Gastroesophageal sphincter (tissue), 4 donors: Measurements from ENCODE around the gene SLC38A1. TPM values are rescaled to one million over a fixed set of nuclear protein-coding genes. Genes with fewer than 3 reads are reported as not detected.

Experiments
- ATAC-seq: fragments of 150-250 bp; one replicate; pipeline ENCODE4 v1.9.1; 2016; ENCODE audit warnings: mild to moderate bottlenecking, moderate library complexity
- H3K27ac ChIP-seq, 4 donors: fragments of 200-600 bp; sonication (generic) in 3 of 4; 1 replicate in 3 of 4; 2 replicates in 1 of 4; pipeline ENCODE4 v1.5.1; 2016 to 2019
- H3K27me3 ChIP-seq: fragments of 200-600 bp; sonication (generic); one replicate; pipeline ENCODE4 v1.5.1; 2019
- H3K36me3 ChIP-seq, 2 donors: fragments of 200-600 bp; sonication (generic); one replicate each; pipeline ENCODE4 v1.5.1; 2019; ENCODE audit warnings: control low read depth in 1 of 2
- H3K4me1 ChIP-seq, 3 donors: fragments of 200-600 bp; sonication (generic); 1 replicate in 2 of 3; 2 replicates in 1 of 3; pipeline ENCODE4 v1.5.1; 2016 to 2019; ENCODE audit warnings: control low read depth in 2 of 3
- H3K4me3 ChIP-seq, 2 donors: fragments of 200-600 bp; sonication (generic); one replicate each; pipeline ENCODE4 v1.5.1; 2019; ENCODE audit warnings: mild to moderate bottlenecking in 1 of 2, moderate library complexity in 1 of 2
- H3K9me3 ChIP-seq, 3 donors: fragments of 200-600 bp; sonication (generic); one replicate each; pipeline ENCODE4 v1.5.1; 2017 to 2019; ENCODE audit warnings: control low read depth in 2 of 3
- CTCF ChIP-seq, 4 experiments: fragments of 200-600 bp in 2 of 4; fragments of 450-650 bp in 2 of 4; sonication (generic) in 1 of 4; IDR thresholded peaks; one replicate each; pipeline ENCODE4 v1.5.1; 2017 to 2019; ENCODE audit warnings: antibody characterized with exemption in 4 of 4, mild to moderate bottlenecking in 2 of 4, moderate library complexity in 2 of 4
- EP300 ChIP-seq: sonication (generic); formaldehyde crosslinking; IDR thresholded peaks from one replicate; pipeline ENCODE4 v1.6.1; 2017; ENCODE audit warnings: antibody characterized with exemption, mild to moderate bottlenecking
- POLR2A ChIP-seq, 2 donors: fragments of 450-650 bp; IDR thresholded peaks; one replicate each; pipeline ENCODE4 v1.6.1; 2017; ENCODE audit warnings: antibody characterized with exemption in 2 of 2, mild to moderate bottlenecking in 2 of 2, moderate library complexity in 1 of 2
- POLR2AphosphoS5 ChIP-seq: sonication (generic); formaldehyde crosslinking; IDR thresholded peaks from one replicate; pipeline ENCODE4 v1.6.1; 2017; ENCODE audit warnings: antibody characterized with exemption
- WGBS, 2 donors: methylation state at CpG; one replicate each; pipeline ENCODE4 v1.1.5; 2018; ENCODE audit warnings: low coverage in 1 of 2; 5-methylcytosine and 5-hydroxymethylcytosine counted together
- total RNA-seq, 4 donors: library from RNA; depleted of rRNA; stranded (reverse); fragments of >200 nt; gene quantifications; one replicate each; pipeline ENCODE4 v1.1.0, GENCODE V29; 2016

The SLC38A1 gene
- total RNA-seq, 4 donors from 2014 or later = 175 to 273 (median 195) TPM

DNA sequence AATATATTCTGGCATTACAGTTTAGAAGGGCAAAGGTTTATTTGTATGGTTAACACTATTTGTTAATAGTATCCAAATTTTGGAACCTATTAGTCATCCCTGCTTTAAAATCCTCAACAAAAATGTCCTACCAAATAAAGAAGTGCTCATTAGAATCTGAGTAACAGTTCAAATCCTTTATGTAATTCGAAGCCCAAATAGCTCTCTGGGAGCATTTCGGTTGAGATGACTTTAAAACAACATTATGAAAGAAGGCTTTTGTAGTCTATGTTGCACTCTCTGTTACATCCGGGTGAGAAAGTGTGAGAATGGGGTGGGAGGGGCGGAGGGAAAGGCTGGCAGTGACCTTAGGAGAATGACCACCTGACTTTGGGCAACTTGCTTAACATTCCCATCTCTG, 59.7 kb downstream of the SLC38A1 start:
- H3K27ac ChIP-seq = peak overlapping the region; percentile 61 to 83 (median 78)
- ATAC-seq = peak; percentile 42
- H3K9me3 ChIP-seq = no peaks in the 10 kb centered on the region
- WGBS, 2 donors = 17 to 33% methylated on average over 4 of the region's 4 CpGs
- H3K27me3 ChIP-seq = no peaks in the 10 kb centered on the region
- H3K36me3 ChIP-seq = peaks cover 0 to 11% of the 10 kb centered on the region in 2 donors
- no peak overlapping the region for H3K4me3 ChIP-seq
- H3K4me1 ChIP-seq = peaks cover 13 to 91% (median 32%) of the 10 kb centered on the region in 3 donors
- TF ChIP-seq POLR2AphosphoS5 (no peak), EP300 (no peak), CTCF (IDR thresholded peaks at IDR 0.05) (no peak), POLR2A (IDR thresholded peaks at IDR 0.05) (no peak)

GRCh38 chr12:46208370-46208769, 60.5 kb downstream of the SLC38A1 start:
- Histone ChIP-seq H3K27ac (peak overlapping the region; percentile 61 to 83 (median 78)), H3K9me3 (no peaks in the 10 kb centered on the region), H3K4me1 (peaks cover 13 to 96% (median 32%) of the 10 kb centered on the region in 3 donors), H3K27me3 (no peaks in the 10 kb centered on the region), H3K4me3 (no peak overlapping the region), H3K36me3 (peaks cover 0 to 19% of the 10 kb centered on the region in 2 donors)
- no peak for TF ChIP-seq EP300
- no peak for TF ChIP-seq POLR2A (IDR thresholded peaks at IDR 0.05)
- TF ChIP-seq POLR2AphosphoS5 = peak; percentile 86
- peak; percentile 57 for ATAC-seq

DNA sequence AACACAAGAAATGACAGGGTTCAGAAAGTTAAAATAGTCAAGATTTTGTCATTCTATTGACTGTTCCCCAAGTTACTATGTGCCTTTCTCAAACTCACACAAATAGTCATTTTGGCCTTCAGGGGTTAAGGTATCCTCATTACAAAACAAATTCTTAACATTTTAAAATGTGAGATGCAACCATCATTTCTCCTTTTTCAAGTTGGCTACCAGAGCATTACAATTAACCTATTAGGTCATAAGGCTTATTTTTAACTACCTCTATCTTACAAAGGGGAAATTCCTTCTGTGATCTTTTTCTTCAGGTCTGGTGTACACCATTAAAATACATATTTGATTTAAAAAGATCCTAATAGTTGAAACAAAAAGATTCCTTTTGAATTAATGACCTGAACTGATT, 61.2 kb downstream of the SLC38A1 start:
- H3K36me3 ChIP-seq = peaks cover 0 to 26% of the 10 kb centered on the region in 2 donors
- no peaks in the 10 kb centered on the region for H3K27me3 ChIP-seq
- peak overlapping the region; percentile 61 to 83 (median 78) for H3K27ac ChIP-seq
- H3K4me1 ChIP-seq = peaks cover 13 to 91% (median 28%) of the 10 kb centered on the region in 3 donors
- TF ChIP-seq POLR2AphosphoS5 (no peak), EP300 (no peak), CTCF (IDR thresholded peaks at IDR 0.05) (no peak), POLR2A (IDR thresholded peaks at IDR 0.05) (no peak)
- no peak for ATAC-seq
- H3K9me3 ChIP-seq = no peaks in the 10 kb centered on the region
- H3K4me3 ChIP-seq = no peak overlapping the region

- Histone ChIP-seq H3K4me3 (no peak overlapping the region), H3K27me3 (no peaks in the 10 kb centered on the region), H3K27ac (peak overlapping the region in 3 of 4 donors; percentile 53 to 79 (median 77)), H3K36me3 (peaks cover 0 to 38% of the 10 kb centered on the region in 2 donors), H3K9me3 (no peaks in the 10 kb centered on the region), H3K4me1 (peaks cover 13 to 80% (median 28%) of the 10 kb centered on the region in 3 donors)
- WGBS, 2 donors = 35 to 40% methylated on average over 3 of the region's 3 CpGs
- no peak for TF ChIP-seq POLR2A (IDR thresholded peaks at IDR 0.05)
- TF ChIP-seq POLR2AphosphoS5 = no peak
- no peak for TF ChIP-seq CTCF (IDR thresholded peaks at IDR 0.05)
- TF ChIP-seq EP300 = no peak
- no peak for ATAC-seq
Measured at GRCh38 chr12:46206471-46206870, 62.4 kb downstream of the SLC38A1 start.

DNA sequence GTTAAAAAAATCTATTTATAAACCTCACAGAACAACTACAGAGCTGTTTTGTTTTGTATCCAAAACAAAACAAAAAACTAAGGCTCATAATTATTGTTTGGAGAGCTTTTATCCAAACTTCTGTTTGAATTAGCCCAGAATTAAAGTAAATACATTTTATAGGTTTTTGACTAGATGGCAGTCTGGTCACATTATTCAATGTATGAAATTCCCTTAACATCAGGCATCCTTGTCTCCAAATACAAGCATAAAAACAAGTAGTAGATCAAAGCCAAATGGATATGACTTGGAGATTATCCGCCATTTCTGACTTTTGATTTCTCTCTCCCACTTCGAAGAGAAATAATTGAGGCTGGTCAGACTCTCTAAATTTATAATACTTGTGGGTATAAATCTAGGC, 63.5 kb downstream of the SLC38A1 start:
- Histone ChIP-seq H3K4me1 (peaks cover 13 to 69% (median 28%) of the 10 kb centered on the region in 3 donors), H3K9me3 (no peaks in the 10 kb centered on the region), H3K27me3 (no peaks in the 10 kb centered on the region), H3K36me3 (peaks cover 0 to 49% of the 10 kb centered on the region in 2 donors), H3K27ac (peak overlapping the region; percentile 8 to 79 (median 48)), H3K4me3 (no peak overlapping the region)
- 34 to 73% methylated on average over 2 of the region's 2 CpGs for whole genome bisulfite sequencing, 2 donors
- TF ChIP-seq POLR2A (IDR thresholded peaks at IDR 0.05) (no peak), EP300 (no peak), POLR2AphosphoS5 (no peak), CTCF (IDR thresholded peaks at IDR 0.05) (no peak)
- no peak for ATAC-seq
